HEK293 (cell line): ENCODE results near the gene MCM10.

ENCODE experiments used
- CTCF ChIP-seq: fragments of 450-650 bp; formaldehyde crosslinking; IDR thresholded peaks from 2 replicates; pipeline ENCODE4 v1.5.1; 2016; ENCODE audit warnings: missing biosample characterization, missing genetic modification characterization
- EGR2 ChIP-seq: fragments of 450-650 bp; formaldehyde crosslinking; IDR thresholded peaks from 2 replicates; pipeline ENCODE4 v1.5.1; 2016; ENCODE audit warnings: low read depth, missing biosample characterization, missing genetic modification characterization
- KLF9 ChIP-seq: fragments of 450-650 bp; formaldehyde crosslinking; IDR thresholded peaks from 2 replicates; pipeline ENCODE4 v1.5.1; 2016; ENCODE audit warnings: missing biosample characterization, missing genetic modification characterization, low read depth
- MZF1 ChIP-seq: fragments of 450-650 bp; formaldehyde crosslinking; IDR thresholded peaks from 2 replicates; pipeline ENCODE4 v1.5.1; 2017; ENCODE audit warnings: missing biosample characterization, missing genetic modification characterization, borderline replicate concordance
- OSR2 ChIP-seq: fragments of 450-650 bp; formaldehyde crosslinking; IDR thresholded peaks from 2 replicates; pipeline ENCODE4 v1.5.1; 2016; ENCODE audit warnings: missing biosample characterization, missing genetic modification characterization
- PBX3 ChIP-seq: sonication (generic); formaldehyde crosslinking; IDR thresholded peaks from 2 replicates; pipeline ENCODE4 v1.8.1; 2022; ENCODE audit warnings: mild to moderate bottlenecking, moderate library complexity, missing genetic modification reagents
- REST ChIP-seq: fragments of 450-650 bp; formaldehyde crosslinking; IDR thresholded peaks from 2 replicates; pipeline ENCODE4 v1.5.1; 2016; ENCODE audit warnings: missing biosample characterization, missing genetic modification characterization
- ZNF140 ChIP-seq: fragments of 450-650 bp; formaldehyde crosslinking; IDR thresholded peaks from 2 replicates; pipeline ENCODE4 v1.5.1; 2016; ENCODE audit warnings: missing biosample characterization, missing genetic modification characterization
- ZNF184 ChIP-seq: fragments of 450-650 bp; IDR thresholded peaks from 2 replicates; pipeline ENCODE4 v1.5.1; 2018; ENCODE audit warnings: missing biosample characterization, mild to moderate bottlenecking, missing genetic modification characterization
- ZNF501 ChIP-seq: fragments of 450-650 bp; formaldehyde crosslinking; IDR thresholded peaks from 2 replicates; pipeline ENCODE4 v1.5.1; 2016; ENCODE audit warnings: missing biosample characterization, missing genetic modification characterization
- ZNF843 ChIP-seq: fragments of 450-650 bp; formaldehyde crosslinking; IDR thresholded peaks from 2 replicates; pipeline ENCODE4 v1.5.1; 2016; ENCODE audit warnings: missing biosample characterization, missing genetic modification characterization

GRCh38 chr10:13136651-13137050 is 24.7 kb upstream of the MCM10 start:
- TF ChIP-seq MZF1 (tag by site-specific recombination) (no peak), ZNF501 (tag by site-specific recombination) (no peak), CTCF (no peak), KLF9 (no peak), ZNF184 (tag by site-specific recombination) (no peak), OSR2 (tag by site-specific recombination) (no peak), EGR2 (tag by site-specific recombination) (no peak), REST (tag by site-specific recombination) (no peak), ZNF843 (tag by site-specific recombination) (no peak), PBX3 (no peak), ZNF140 (no peak)
